K562 (cell line): ENCODE measurements around the gene CHST15. TPM values are rescaled to one million over a fixed set of nuclear protein-coding genes. Genes with fewer than 3 reads are reported as not detected.

Experiments
- ATAC-seq: fragments of 200-7000 bp; cut with Tn5 transposase; 3 replicates; pipeline ENCODE4 v1.9.1; 2020; ENCODE audit warnings: moderate library complexity
- BruUV-seq: library from RNA; stranded (reverse); fragments of 400-500 nt; replicated peaks from 2 replicates; lab custom pipeline; 2021; lab: Mats Ljungman, UMichigan
- CTCF ChIA-PET: fragments of 300-600 bp; formaldehyde crosslinking; extraction: SDS; loops from one replicate; lab custom pipeline; 2021; ENCODE audit warnings: low intra/inter-chr PET ratio; lab: Yijun Ruan, JAX
- POLR2A ChIA-PET: fragments of 300-600, 350-650 bp; sonication (Branson Sonifier 250); formaldehyde crosslinking; extraction: SDS; loops from one replicate; lab custom pipeline; 2021; ENCODE audit warnings: antibody characterized with exemption, inconsistent platforms; lab: Yijun Ruan, JAX
- DNase-seq, 4 experiments: peaks; one replicate each; pipeline versions ENCODE4 v3.0.0 to v3.0.0-alpha.2; 2011 to 2018; ENCODE audit warnings: low spot score in 3 of 4, mixed read lengths in 3 of 4; ENCODE audit errors: extremely low read depth in 1 of 4
- FAIRE-seq: peaks from 2 replicates; lab custom pipeline; 2011; peaks lifted over from hg19 to GRCh38; lab: Jason Lieb, UNC
- H2AFZ ChIP-seq: 2 replicates; pipeline ENCODE4 v1.6.0; 2011; ENCODE audit warnings: low read depth, low read length, control low read depth, inconsistent platforms
- H3K27ac ChIP-seq: fragments of 200-600 bp; 3 replicates; pipeline ENCODE4 v1.8.0; 2011; ENCODE audit warnings: low read depth, mild to moderate bottlenecking, control low read depth, inconsistent platforms, low read length, moderate library complexity, mixed read lengths; ENCODE audit errors: extremely low read depth
- H3K27me3 ChIP-seq, 2 experiments: fragments of 300-600 bp in 1 of 2; 2 replicates in 1 of 2; 3 replicates in 1 of 2; pipeline versions ENCODE4 v1.6.0 to v1.8.0; 2011; ENCODE audit warnings: inconsistent platforms in 2 of 2, low read length in 2 of 2, mild to moderate bottlenecking in 1 of 2, mixed read lengths in 1 of 2, moderate library complexity in 1 of 2; ENCODE audit not compliant: control insufficient read depth in 2 of 2, insufficient read depth in 2 of 2
- H3K36me3 ChIP-seq: fragments of 300-600 bp; 3 replicates; pipeline ENCODE4 v1.8.0; 2011; ENCODE audit warnings: mild to moderate bottlenecking, low read length, inconsistent platforms; ENCODE audit not compliant: control insufficient read depth, insufficient read depth
- H3K4me1 ChIP-seq, 2 experiments: fragments of 200-600 bp in 1 of 2; replicated peaks in 1 of 2; 2 replicates in 1 of 2; 3 replicates in 1 of 2; pipeline versions ENCODE4 v1.5.1 to v1.8.0; 2011; ENCODE audit warnings: inconsistent platforms in 2 of 2, low read length in 2 of 2, mild to moderate bottlenecking in 1 of 2, mixed read lengths in 1 of 2, moderate library complexity in 1 of 2; ENCODE audit not compliant: control insufficient read depth in 2 of 2, insufficient read depth in 2 of 2
- H3K4me2 ChIP-seq: 2 replicates; pipeline ENCODE4 v1.6.1; 2011; ENCODE audit warnings: low read length, control low read depth, inconsistent platforms, mixed read lengths; ENCODE audit not compliant: insufficient read depth
- H3K4me3 ChIP-seq: fragments of 200-600 bp; sonication (generic), shearing (Covaris generic); 2 replicates; pipeline ENCODE4 v1.5.1; 2016; ENCODE audit warnings: control low read depth, inconsistent platforms
- H3K79me2 ChIP-seq: fragments of 200-600 bp; 3 replicates; pipeline ENCODE4 v1.8.0; 2011; ENCODE audit warnings: low read length, inconsistent platforms; ENCODE audit not compliant: control insufficient read depth, insufficient read depth
- H3K9ac ChIP-seq, 2 experiments: 2 replicates each; pipeline versions ENCODE4 v1.6.0 to v1.6.1; 2011; ENCODE audit warnings: low read depth in 2 of 2, low read length in 2 of 2, control low read depth in 1 of 2, inconsistent platforms in 1 of 2, mild to moderate bottlenecking in 1 of 2, mixed read lengths in 1 of 2; ENCODE audit not compliant: insufficient read depth in 1 of 2
- H3K9me1 ChIP-seq: one replicate; pipeline ENCODE4 v1.6.0; 2011; ENCODE audit warnings: inconsistent platforms, mild to moderate bottlenecking, low read length, moderate library complexity; ENCODE audit not compliant: control insufficient read depth, insufficient read depth
- H3K9me3 ChIP-seq: replicated peaks from 2 replicates; pipeline ENCODE4 v1.5.1; 2011; ENCODE audit warnings: low read depth, low read length, inconsistent platforms; ENCODE audit not compliant: control insufficient read depth, insufficient read depth
- H4K20me1 ChIP-seq: replicated peaks from 2 replicates; pipeline ENCODE4 v1.6.1; 2011; ENCODE audit warnings: low read length, inconsistent platforms, mixed read lengths; ENCODE audit not compliant: control insufficient read depth, insufficient read depth
- GABPB2 ChIP-seq: fragments of 250-450 bp; sonication (Bioruptor Pico); conservative IDR thresholded peaks from 2 replicates; pipeline ENCODE4 v1.5.1; 2021; ENCODE audit warnings: mild to moderate bottlenecking
- HBP1 ChIP-seq: fragments of 450-650 bp; formaldehyde crosslinking; IDR thresholded peaks from 2 replicates; pipeline ENCODE4 v1.4.0; 2022; ENCODE audit warnings: missing genetic modification characterization
- HDGF ChIP-seq: fragments of 450-650 bp; IDR thresholded peaks from 2 replicates; pipeline ENCODE4 v1.6.1; 2016
- MTF1 ChIP-seq: fragments of 250-450 bp; sonication (Bioruptor Pico); IDR thresholded peaks from 2 replicates; pipeline ENCODE4 v1.9.0; 2021; ENCODE audit warnings: moderate library complexity, mild to moderate bottlenecking, inconsistent platforms, borderline replicate concordance
- PATZ1 ChIP-seq: fragments of 250-450 bp; sonication (Bioruptor Pico); IDR thresholded peaks from 2 replicates; pipeline ENCODE4 v1.5.0; 2020; ENCODE audit warnings: mild to moderate bottlenecking, borderline replicate concordance
- PKNOX1 ChIP-seq: fragments of 450-650 bp; IDR thresholded peaks from 2 replicates; pipeline ENCODE4 v1.6.1; 2016
- SRSF1 ChIP-seq: fragments of 200-400 bp; formaldehyde crosslinking; IDR thresholded peaks from 2 replicates; pipeline ENCODE4 v1.6.1; 2017; ENCODE audit warnings: mild to moderate bottlenecking, low read depth, low read length, moderate library complexity
- ZBTB26 ChIP-seq: fragments of 450-650 bp; formaldehyde crosslinking; IDR thresholded peaks from 2 replicates; pipeline ENCODE4 v1.4.0; 2022; ENCODE audit warnings: missing genetic modification characterization
- ZKSCAN8 ChIP-seq: fragments of 200-800 bp; sonication (Bioruptor generic); IDR thresholded peaks from 2 replicates; pipeline ENCODE4 v1.6.1; 2016; ENCODE audit warnings: missing genetic modification characterization, missing compliant biosample characterization
- ZNF23 ChIP-seq: fragments of 250-450 bp; sonication (Bioruptor Pico); IDR thresholded peaks from 2 replicates; pipeline ENCODE4 v1.4.0; 2020; ENCODE audit warnings: mild to moderate bottlenecking
- ZNF3 ChIP-seq: fragments of 250-450 bp; sonication (Bioruptor Pico); IDR thresholded peaks from 2 replicates; pipeline ENCODE4 v1.5.0; 2021; ENCODE audit warnings: mild to moderate bottlenecking, moderate library complexity
- ZNF354B ChIP-seq: fragments of 250-450 bp; sonication (Bioruptor Pico); IDR thresholded peaks from 2 replicates; pipeline ENCODE4 v1.4.0; 2020
- ZNF639 ChIP-seq, 2 experiments: fragments of 200-800 bp in 1 of 2; sonication (Bioruptor generic) in 1 of 2; sonication (generic) in 1 of 2; formaldehyde crosslinking in 1 of 2; IDR thresholded peaks in 1 of 2; conservative IDR thresholded peaks in 1 of 2; 2 replicates each; pipeline versions ENCODE4 v1.5.0 to v1.6.1; 2016 to 2020; ENCODE audit warnings: missing compliant biosample characterization in 1 of 2, missing genetic modification characterization in 1 of 2, missing genetic modification reagents in 1 of 2
- ZNF75A ChIP-seq: fragments of 450-650 bp; formaldehyde crosslinking; IDR thresholded peaks from 2 replicates; pipeline ENCODE4 v1.4.0; 2020; ENCODE audit warnings: mild to moderate bottlenecking
- WGBS: fragments of 100-300 bp; shearing (Covaris generic); methylation state at CpG from one replicate; pipeline ENCODE4 v1.1.6; 2016; ENCODE audit warnings: low coverage, mixed read lengths; ENCODE audit not compliant: insufficient coverage; ENCODE audit errors: missing lambda C conversion rate; 5-methylcytosine and 5-hydroxymethylcytosine counted together
- in situ Hi-C: fragments of 300-500 bp; cut with MboI; formaldehyde crosslinking; loops from 4 replicates; pipeline ENCODE4 v1.15.0; 2018; ENCODE audit warnings: inconsistent platforms, mixed read lengths
- intact Hi-C: fragments of 100-400 bp; cut with micrococcal nuclease; formaldehyde crosslinking; loops from 2 replicates; pipeline ENCODE4 v1.14.2; 2022
- polyA plus RNA-seq, 8 experiments: library from polyadenylated mRNA; depleted of rRNA in 4 of 8; stranded (reverse) in 5 of 8; unstranded in 3 of 8; fragments of >200 nt; fragmentation: Nextera tagmentation in 2 of 8; fragmentation: Illumina TruSeq in 1 of 8; extraction: Ambion mirVana in 2 of 8; extraction: Trizol in 1 of 8; gene quantifications; 2 replicates each; pipeline versions ENCODE4 v1.2.1 to v1.2.3, GENCODE V29; 2011 to 2014; ENCODE audit warnings: inconsistent platforms in 1 of 8, missing spikeins in 1 of 8
- total RNA-seq, 7 experiments: library from RNA; depleted of rRNA in 6 of 7; stranded (reverse); fragments of >200 nt in 6 of 7; fragmentation: Illumina TruSeq in 2 of 7; extraction: Trizol in 2 of 7; gene quantifications; 2 replicates each; pipeline versions ENCODE4 v1.2.1 to v1.2.3, GENCODE V29; 2011 to 2021; ENCODE audit warnings: low replicate concordance in 1 of 7

CHST15 gene
- total and polyA plus RNA-seq, 9 of the 15 experiments (the other 6 are each of a cell fraction or from before 2014, with no cell fraction given): 0.04 to 0.16 (median 0.08) TPM

- intact Hi-C loops (no loop called here), in situ Hi-C loops (no loop called here)
- Histone ChIP-seq H3K36me3 (no peaks in the 10 kb centered on the region), H3K9me1 (no peaks in the 10 kb centered on the region), H4K20me1 (no peaks in the 10 kb centered on the region), H3K27me3 (peaks cover 4 to 42% of the 10 kb centered on the region in 2 experiments; a peak in 4 of 5 replicates), H3K9ac (no peak overlapping the region), H3K4me1 (no peaks in the 10 kb centered on the region), H3K27ac (no peak overlapping the region), H3K4me2 (no peak overlapping the region), H3K9me3 (no peaks in the 10 kb centered on the region), H2AFZ (no peak overlapping the region), H3K79me2 (no peaks in the 10 kb centered on the region), H3K4me3 (no peak overlapping the region)
- DNase-seq (no peak), FAIRE-seq (no peak), ATAC-seq (no peak)
- ChIA-PET POLR2A (no interaction called here), CTCF (no interaction called here)
- 0% methylated on average over 12 of the region's 12 CpGs for WGBS
- BruUV-seq: no TSS peak
- no peak for TF ChIP-seq HDGF
- TF ChIP-seq PATZ1: no peak
- no peak for TF ChIP-seq MTF1
- TF ChIP-seq HBP1: no peak
- TF ChIP-seq GABPB2 (CRISPR knock-in tag): no peak
- no peak for TF ChIP-seq ZKSCAN8 (CRISPR knock-in tag)
- no peak for TF ChIP-seq SRSF1
- TF ChIP-seq ZNF354B: no peak
- TF ChIP-seq ZNF75A (CRISPR knock-in tag): no peak
- TF ChIP-seq PKNOX1: no peak
- TF ChIP-seq ZNF23 (CRISPR knock-in tag): no peak
- no peak for TF ChIP-seq ZNF639 (CRISPR knock-in tag; conservative IDR thresholded peaks at IDR 0.05 in 1 of 2, IDR thresholded peaks at IDR 0.05 in 1 of 2)
- no peak for TF ChIP-seq ZNF3 (CRISPR knock-in tag)
- TF ChIP-seq ZBTB26: no peak
These were observed 16.0 kb downstream of the CHST15 start for GRCh38 chr10:124077208-124077993.
